IMR-90 (cell line): ENCODE measurements around the gene NPTN. TPM values are rescaled to one million over a fixed set of nuclear protein-coding genes. Genes with fewer than 3 reads are reported as not detected.
A peak's percentile ranks its signal among the peaks of the same experiment; 100 is the strongest.

ENCODE experiments used
- ATAC-seq: fragments of 200-7000 bp; cut with Tn5 transposase; 2 replicates; pipeline ENCODE4 v1.9.1; 2020; ENCODE audit warnings: low read depth, mild to moderate bottlenecking, moderate library complexity
- BruUV-seq: library from RNA; stranded (reverse); fragments of 400-500 nt; replicated peaks from 2 replicates; lab custom pipeline; 2021; lab: Mats Ljungman, UMichigan
- CTCF ChIA-PET: fragments of 300-600 bp; formaldehyde crosslinking; extraction: SDS; loops from one replicate; lab custom pipeline; 2021; ENCODE audit warnings: antibody characterized with exemption; lab: Yijun Ruan, JAX
- POLR2A ChIA-PET: fragments of 300-600 bp; sonication (Branson Sonifier 250); formaldehyde crosslinking; loops from one replicate; lab custom pipeline; 2022; ENCODE audit warnings: antibody characterized with exemption; ENCODE audit not compliant: unreplicated experiment; lab: Charles Lee
- DNase-seq: peaks from one replicate; pipeline ENCODE4 v3.0.0; 2013
- H2AFZ ChIP-seq: replicated peaks from 2 replicates; pipeline ENCODE3; 2013; ENCODE audit warnings: low read length, mild to moderate bottlenecking; ENCODE audit not compliant: poor library complexity
- H2AK5ac ChIP-seq: 2 replicates; pipeline ENCODE4 v1.6.1; 2013; ENCODE audit warnings: low read depth, low read length, inconsistent platforms
- H2AK9ac ChIP-seq: replicated peaks from 2 replicates; pipeline ENCODE3; 2013; ENCODE audit warnings: mild to moderate bottlenecking, low read depth, low read length, moderate library complexity; ENCODE audit not compliant: poor library complexity
- H2BK120ac ChIP-seq: 2 replicates; pipeline ENCODE4 v1.6.1; 2013; ENCODE audit warnings: low read depth, low read length, inconsistent platforms
- H2BK15ac ChIP-seq: 3 replicates; pipeline ENCODE4 v1.6.1; 2013; ENCODE audit warnings: low read depth, low read length, inconsistent platforms
- H2BK20ac ChIP-seq: 2 replicates; pipeline ENCODE4 v1.6.1; 2013; ENCODE audit warnings: low read depth, mild to moderate bottlenecking, inconsistent platforms, low read length, moderate library complexity
- H2BK5ac ChIP-seq: 2 replicates; pipeline ENCODE4 v1.6.1; 2013; ENCODE audit warnings: mild to moderate bottlenecking, low read depth, low read length, inconsistent platforms; ENCODE audit not compliant: poor library complexity, severe bottlenecking
- H3K14ac ChIP-seq: replicated peaks from 2 replicates; pipeline ENCODE4 v1.6.1; 2013; ENCODE audit warnings: low read depth, low read length, inconsistent platforms
- H3K18ac ChIP-seq: 2 replicates; pipeline ENCODE4 v1.6.1; 2013; ENCODE audit warnings: low read depth, low read length, control low read depth
- H3K23ac ChIP-seq: 2 replicates; pipeline ENCODE4 v1.6.1; 2013; ENCODE audit warnings: low read depth, low read length, inconsistent platforms
- H3K27ac ChIP-seq: 2 replicates; pipeline ENCODE4 v1.5.1; 2013; ENCODE audit warnings: mild to moderate bottlenecking, control low read depth, low read length; ENCODE audit not compliant: insufficient read depth
- H3K27me3 ChIP-seq: 2 replicates; pipeline ENCODE4 v1.6.1; 2013; ENCODE audit warnings: low read length; ENCODE audit not compliant: control insufficient read depth, insufficient read depth
- H3K36me3 ChIP-seq: 2 replicates; pipeline ENCODE4 v1.6.1; 2013; ENCODE audit warnings: low read length, mixed read lengths; ENCODE audit not compliant: control insufficient read depth, insufficient read depth
- H3K4ac ChIP-seq: 2 replicates; pipeline ENCODE4 v1.6.1; 2013; ENCODE audit warnings: low read depth, low read length, inconsistent platforms
- H3K4me1 ChIP-seq: 2 replicates; pipeline ENCODE4 v1.6.1; 2013; ENCODE audit warnings: low read length, mixed read lengths; ENCODE audit not compliant: control insufficient read depth, insufficient read depth
- H3K4me2 ChIP-seq: 2 replicates; pipeline ENCODE4 v1.6.1; 2013; ENCODE audit warnings: low read depth, mild to moderate bottlenecking, control low read depth, low read length, moderate library complexity
- H3K4me3 ChIP-seq: 2 replicates; pipeline ENCODE4 v1.5.1; 2013; ENCODE audit warnings: low read depth, mild to moderate bottlenecking, control low read depth, low read length, moderate library complexity; ENCODE audit not compliant: insufficient read depth
- H3K56ac ChIP-seq: 2 replicates; pipeline ENCODE4 v1.6.1; 2013; ENCODE audit warnings: low read length, inconsistent platforms; ENCODE audit not compliant: insufficient read depth; ENCODE audit errors: extremely low read depth
- H3K79me1 ChIP-seq, 2 experiments: 2 replicates each; pipeline ENCODE4 v1.6.1; 2013; ENCODE audit warnings: low read length in 2 of 2, inconsistent platforms in 1 of 2, low read depth in 1 of 2
- H3K9ac ChIP-seq: 2 replicates; pipeline ENCODE4 v1.6.1; 2013; ENCODE audit warnings: low read depth, low read length, control low read depth
- H3K9me1 ChIP-seq: 2 replicates; pipeline ENCODE4 v1.6.1; 2013; ENCODE audit warnings: low read length, inconsistent platforms; ENCODE audit not compliant: insufficient read depth
- H3K9me3 ChIP-seq: 2 replicates; pipeline ENCODE4 v1.6.1; 2013; ENCODE audit warnings: low read length; ENCODE audit not compliant: control insufficient read depth, insufficient read depth
- H4K20me1 ChIP-seq: 2 replicates; pipeline ENCODE4 v1.6.1; 2013; ENCODE audit warnings: low read length, inconsistent platforms; ENCODE audit not compliant: insufficient read depth
- H4K5ac ChIP-seq: 2 replicates; pipeline ENCODE4 v1.6.1; 2013; ENCODE audit warnings: mild to moderate bottlenecking, low read depth, low read length, control low read depth
- H4K8ac ChIP-seq, 2 experiments: 2 replicates each; pipeline ENCODE4 v1.6.1; 2013; ENCODE audit warnings: low read depth in 2 of 2, low read length in 2 of 2, control low read depth in 1 of 2, inconsistent platforms in 1 of 2
- H4K91ac ChIP-seq: 2 replicates; pipeline ENCODE4 v1.6.1; 2013; ENCODE audit warnings: low read depth, low read length, inconsistent platforms; ENCODE audit not compliant: insufficient read depth
- CEBPB ChIP-seq: IDR thresholded peaks from 2 replicates; pipeline ENCODE4 v1.6.1; 2012; ENCODE audit warnings: low read depth, low read length, improper control_type of control experiment
- ELK1 ChIP-seq: fragments of 150-350 bp; IDR thresholded peaks from 2 replicates; pipeline ENCODE4 v1.6.1; 2016; ENCODE audit warnings: low read depth, mild to moderate bottlenecking, low read length, moderate library complexity, borderline replicate concordance
- MAZ ChIP-seq: IDR thresholded peaks from 2 replicates; pipeline ENCODE4 v1.6.1; 2012; ENCODE audit warnings: low read depth, mild to moderate bottlenecking, low read length, improper control_type of control experiment, moderate library complexity, borderline replicate concordance
- NFE2L2 ChIP-seq: fragments of 150-350 bp; IDR thresholded peaks from 2 replicates; pipeline ENCODE4 v1.6.1; 2016; ENCODE audit warnings: low read depth, mild to moderate bottlenecking, low read length
- POLR2A ChIP-seq: IDR thresholded peaks from 2 replicates; pipeline ENCODE4 v1.6.1; 2012; ENCODE audit warnings: mild to moderate bottlenecking, low read depth, low read length
- RAD21 ChIP-seq: IDR thresholded peaks from 2 replicates; pipeline ENCODE4 v1.6.1; 2012; ENCODE audit warnings: low read length, improper control_type of control experiment
- RCOR1 ChIP-seq: IDR thresholded peaks from 2 replicates; pipeline ENCODE4 v1.6.1; 2012; ENCODE audit warnings: mild to moderate bottlenecking, low read length, improper control_type of control experiment; ENCODE audit not compliant: insufficient replicate concordance
- WGBS, 2 experiments: methylation state at CpG; one replicate each; pipeline versions ENCODE4 v1.1.5 to v1.1.7; 2013; ENCODE audit warnings: missing lambda C conversion rate in 2 of 2; ENCODE audit not compliant: insufficient read length in 1 of 2; ENCODE audit errors: extremely low coverage in 2 of 2; 5-methylcytosine and 5-hydroxymethylcytosine counted together
- dilution Hi-C: fragments of 300-500 bp; cut with HindIII; formaldehyde crosslinking; loops from one replicate; pipeline ENCODE4 v1.14.3; 2018; ENCODE audit warnings: low sequenced_read_pairs; ENCODE audit not compliant: unreplicated experiment
- in situ Hi-C: fragments of 300-500 bp; cut with MboI; formaldehyde crosslinking; loops from 3 replicates; pipeline ENCODE4 v1.14.3; 2019; ENCODE audit warnings: low sequenced_read_pairs, inconsistent platforms, mixed read lengths
- intact Hi-C: fragments of 100-400 bp; cut with micrococcal nuclease; formaldehyde crosslinking; loops from 2 replicates; pipeline ENCODE4 v1.10.0; 2022
- polyA plus RNA-seq, 3 experiments: library from polyadenylated mRNA; depleted of rRNA; stranded (reverse); fragments of >200 nt; gene quantifications; 2 replicates each; pipeline ENCODE4 v1.2.3, GENCODE V29; 2012; ENCODE audit warnings: low replicate concordance in 1 of 3
- total RNA-seq: library from RNA; depleted of rRNA; stranded (reverse); fragments of >200 nt; gene quantifications from 2 replicates; pipeline ENCODE4 v1.2.3, GENCODE V29; 2012

The NPTN gene
- total and polyA plus RNA-seq, 2 of the 4 experiments (the other 2 are of a cell fraction): 171 to 329 TPM

GRCh38 chr15:73530649-73531048, 102.5 kb downstream of the NPTN start:
- DNase-seq (peak; percentile 10), ATAC-seq (no peak)
- no peak overlapping the region for H4K8ac ChIP-seq
- ChIA-PET CTCF (interaction anchor here (0.5 to 0.7 kb wide), 2 partner anchors 147 to 258 kb away, joined by 3 read pairs; no protein-coding TSS in a partner anchor), POLR2A (no interaction called here)
- no peak overlapping the region for H3K4ac ChIP-seq
- no peak overlapping the region for H3K27ac ChIP-seq
- H3K4me1 ChIP-seq: peaks cover 2% of the 10 kb centered on the region
- H3K18ac ChIP-seq: no peak overlapping the region
- H2BK20ac ChIP-seq: no peak overlapping the region
- intact Hi-C loops: no loop called here
- H2AFZ ChIP-seq: no peak overlapping the region
- no peak overlapping the region for H3K14ac ChIP-seq
- BruUV-seq: no TSS peak
- dilution Hi-C loops: no loop called here
- no peaks in the 10 kb centered on the region for H3K79me1 ChIP-seq
- no peak overlapping the region for H2BK15ac ChIP-seq
- TF ChIP-seq NFE2L2 (no peak), ELK1 (no peak), RAD21 (no peak), RCOR1 (no peak), MAZ (no peak), POLR2A (no peak), CEBPB (no peak)
- no peak overlapping the region for H3K4me3 ChIP-seq
- no CpG with 5 or more reads among the region's 3 CpGs for WGBS, 2 experiments
- in situ Hi-C loops: no loop called here
- H3K27me3 ChIP-seq: peaks cover 2% of the 10 kb centered on the region; the same call in 1 of the 2 replicates
- H2AK5ac ChIP-seq: no peak overlapping the region
- no peak overlapping the region for H3K4me2 ChIP-seq
- H2AK9ac ChIP-seq: no peak overlapping the region
- H3K36me3 ChIP-seq: no peaks in the 10 kb centered on the region
- H3K56ac ChIP-seq: no peak overlapping the region
- H2BK5ac ChIP-seq: no peak overlapping the region
- H3K23ac ChIP-seq: no peak overlapping the region
- H3K9ac ChIP-seq: no peak overlapping the region
- no peaks in the 10 kb centered on the region for H3K9me3 ChIP-seq
- no peak overlapping the region for H4K5ac ChIP-seq
- H4K20me1 ChIP-seq: no peaks in the 10 kb centered on the region
- H2BK120ac ChIP-seq: no peak overlapping the region
- no peak overlapping the region for H4K91ac ChIP-seq
- no peaks in the 10 kb centered on the region for H3K9me1 ChIP-seq
